AG10803 (cell line): ENCODE measurements around the gene TMEM270.

Experiments used
- DNase-seq: peaks from one replicate; pipeline ENCODE4 v3.0.0; 2010; ENCODE audit warnings: low read depth
- H3K4me3 ChIP-seq: 2 replicates; pipeline ENCODE4 v1.5.1; 2011; ENCODE audit warnings: mild to moderate bottlenecking, low read length, control low read depth
- CTCF ChIP-seq: conservative IDR thresholded peaks from 2 replicates; pipeline ENCODE4 v1.5.1; 2011; ENCODE audit warnings: mild to moderate bottlenecking, low read length, control low read depth, inconsistent platforms

Gene TMEM270

GRCh38 chr7:73903321-73904218 is 42.6 kb downstream of the TMEM270 start:
- no peak for TF ChIP-seq CTCF
- H3K4me3 ChIP-seq: no peak overlapping the region
- DNase-seq: no peak

GRCh38 chr7:73904219-73905137 is 43.5 kb downstream of the TMEM270 start:
- TF ChIP-seq CTCF: no peak
- no peak overlapping the region for H3K4me3 ChIP-seq
- DNase-seq: peak; percentile 61

GRCh38 chr7:73905360-73905759 is 44.4 kb downstream of the TMEM270 start:
- H3K4me3 ChIP-seq: no peak overlapping the region
- TF ChIP-seq CTCF: no peak
- no peak for DNase-seq

- H3K4me3 ChIP-seq: no peak overlapping the region
- no peak for DNase-seq
- TF ChIP-seq CTCF: no peak
These were observed 45.9 kb downstream of the TMEM270 start for GRCh38 chr7:73906874-73907273.

GRCh38 chr7:73907554-73908122 is 46.7 kb downstream of the TMEM270 start:
- no peak for TF ChIP-seq CTCF
- DNase-seq: no peak
- H3K4me3 ChIP-seq: no peak overlapping the region

GRCh38 chr7:73908123-73908611 is 47.2 kb downstream of the TMEM270 start:
- TF ChIP-seq CTCF: no peak
- no peak overlapping the region for H3K4me3 ChIP-seq
- DNase-seq: no peak
